Measurements from ENCODE around the gene PSTPIP2. TPM values are rescaled to one million over a fixed set of nuclear protein-coding genes. Genes with fewer than 3 reads are reported as not detected.
"Not testable (repeated sequence)": the region's sequence is repeated elsewhere in the genome, so short reads cannot be mapped to it uniquely, and the experiment has no call there.

Gene PSTPIP2
- total and polyA plus RNA-seq, 2 experiments from 2014 or later, result 11.9 to 24.5 TPM

GRCh38 chr18:46051731-46052461, 20.2 kb downstream of the PSTPIP2 start:
- H3K27me3 ChIP-seq, result no peaks in the 10 kb centered on the region
- peaks cover 26% of the 10 kb centered on the region for H3K79me2 ChIP-seq
- H2AFZ ChIP-seq, result no peak overlapping the region
- no peaks in the 10 kb centered on the region for H3K9me2 ChIP-seq (replicated peaks; ENCODE audit: insufficient read depth)
- TF ChIP-seq EZH2 (IDR thresholded peaks at IDR 0.05; ENCODE audit: borderline replicate concordance) (no peak), CTCF (IDR thresholded peaks at IDR 0.05; ENCODE audit: poor library complexity) (no peak), EZH2phosphoT487 (IDR thresholded peaks at IDR 0.05; ENCODE audit: low read depth, severe bottlenecking, unreplicated experiment) (no peak)
- 72% methylated on average over 6 of the region's 6 CpGs for WGBS (ENCODE audit: low lambda C conversion rate, missing lambda C conversion rate)
- H3K27ac ChIP-seq, result peak overlapping the region; percentile 83
- no peak overlapping the region for H3K4me3 ChIP-seq
- H4K20me1 ChIP-seq (ENCODE audit: insufficient read depth, poor library complexity, severe bottlenecking), result no peaks in the 10 kb centered on the region
- peak overlapping the region; percentile 58 for H3K4me2 ChIP-seq
- peaks cover 25% of the 10 kb centered on the region for H3K4me1 ChIP-seq (ENCODE audit: insufficient read depth)
- H3K9me3 ChIP-seq (ENCODE audit: low read depth), result no peaks in the 10 kb centered on the region
- peak; percentile 78 for DNase-seq (ENCODE audit: low spot score)
- H3K36me3 ChIP-seq (replicated peaks; ENCODE audit: insufficient read depth, low read depth), result no peaks in the 10 kb centered on the region

- TF ChIP-seq EZH2phosphoT487 (IDR thresholded peaks at IDR 0.05; ENCODE audit: low read depth, severe bottlenecking, unreplicated experiment) (no peak), EZH2 (IDR thresholded peaks at IDR 0.05; ENCODE audit: borderline replicate concordance) (no peak), CTCF (IDR thresholded peaks at IDR 0.05; ENCODE audit: poor library complexity) (no peak)
These were observed 21.8 kb downstream of the PSTPIP2 start for GRCh38 chr18:46050268-46050667.

GRCh38 chr18:46048641-46049040, 23.4 kb downstream of the PSTPIP2 start:
- DNase-seq (ENCODE audit: low spot score), result no peak
- Histone ChIP-seq H3K27ac (peak overlapping the region; percentile 24), H3K79me2 (peaks cover 24% of the 10 kb centered on the region), H3K27me3 (no peaks in the 10 kb centered on the region), H3K4me3 (no peak overlapping the region), H4K20me1 (ENCODE audit: insufficient read depth, poor library complexity, severe bottlenecking) (no peaks in the 10 kb centered on the region), H3K36me3 (replicated peaks; ENCODE audit: insufficient read depth, low read depth) (no peaks in the 10 kb centered on the region), H3K9me3 (ENCODE audit: low read depth) (no peaks in the 10 kb centered on the region), H3K9me2 (replicated peaks; ENCODE audit: insufficient read depth) (no peaks in the 10 kb centered on the region), H3K4me1 (ENCODE audit: insufficient read depth) (peaks cover 25% of the 10 kb centered on the region), H2AFZ (no peak overlapping the region), H3K4me2 (no peak overlapping the region)
- TF ChIP-seq CTCF (IDR thresholded peaks at IDR 0.05; ENCODE audit: poor library complexity) (no peak), EZH2phosphoT487 (IDR thresholded peaks at IDR 0.05; ENCODE audit: low read depth, severe bottlenecking, unreplicated experiment) (no peak), EZH2 (IDR thresholded peaks at IDR 0.05; ENCODE audit: borderline replicate concordance) (no peak)
- 90% methylated on average over 1 of the region's 1 CpG for WGBS (ENCODE audit: low lambda C conversion rate, missing lambda C conversion rate)

More at GRCh38 chr18:46050268-46050667, 21.8 kb downstream of the PSTPIP2 start:
- Histone ChIP-seq H2AFZ (no peak overlapping the region), H3K27me3 (no peaks in the 10 kb centered on the region), H3K9me3 (ENCODE audit: low read depth) (no peaks in the 10 kb centered on the region), H3K4me3 (no peak overlapping the region), H3K4me1 (ENCODE audit: insufficient read depth) (peaks cover 25% of the 10 kb centered on the region), H3K4me2 (no peak overlapping the region), H4K20me1 (ENCODE audit: insufficient read depth, poor library complexity, severe bottlenecking) (no peaks in the 10 kb centered on the region), H3K27ac (no peak overlapping the region), H3K9me2 (replicated peaks; ENCODE audit: insufficient read depth) (no peaks in the 10 kb centered on the region), H3K36me3 (replicated peaks; ENCODE audit: insufficient read depth, low read depth) (no peaks in the 10 kb centered on the region), H3K79me2 (peaks cover 26% of the 10 kb centered on the region)
- WGBS (ENCODE audit: low lambda C conversion rate, missing lambda C conversion rate), result 94% methylated on average over 5 of the region's 5 CpGs
- DNase-seq (ENCODE audit: low spot score), result no peak

- DNase-seq (ENCODE audit: low spot score); H3K9me3 ChIP-seq (ENCODE audit: low read depth); H3K4me2 ChIP-seq; H4K20me1 ChIP-seq (ENCODE audit: insufficient read depth, poor library complexity, severe bottlenecking); H3K4me3 ChIP-seq; H3K27me3 ChIP-seq; H2AFZ ChIP-seq; H3K36me3 ChIP-seq (replicated peaks; ENCODE audit: insufficient read depth, low read depth); H3K9me2 ChIP-seq (replicated peaks; ENCODE audit: insufficient read depth): not testable (repeated sequence)
- 89% methylated on average over 12 of the region's 13 CpGs for WGBS (ENCODE audit: low lambda C conversion rate, missing lambda C conversion rate)
- Histone ChIP-seq H3K79me2 (peaks cover 27% of the 10 kb centered on the region), H3K27ac (peak overlapping the region; percentile 47), H3K4me1 (ENCODE audit: insufficient read depth) (peaks cover 18% of the 10 kb centered on the region)
These were observed 24.7 kb downstream of the PSTPIP2 start for GRCh38 chr18:46047369-46047768.

Measured in hepatocyte (in vitro differentiated cells).